NCI-H748 (cell line): Measurements from ENCODE around the gene OVAAL.

Experiments
- DNase-seq: peaks from one replicate; lab custom pipeline; 2025; ENCODE audit not compliant: unreplicated experiment; lab: John Stamatoyannopoulos, UW

Gene OVAAL

DNA sequence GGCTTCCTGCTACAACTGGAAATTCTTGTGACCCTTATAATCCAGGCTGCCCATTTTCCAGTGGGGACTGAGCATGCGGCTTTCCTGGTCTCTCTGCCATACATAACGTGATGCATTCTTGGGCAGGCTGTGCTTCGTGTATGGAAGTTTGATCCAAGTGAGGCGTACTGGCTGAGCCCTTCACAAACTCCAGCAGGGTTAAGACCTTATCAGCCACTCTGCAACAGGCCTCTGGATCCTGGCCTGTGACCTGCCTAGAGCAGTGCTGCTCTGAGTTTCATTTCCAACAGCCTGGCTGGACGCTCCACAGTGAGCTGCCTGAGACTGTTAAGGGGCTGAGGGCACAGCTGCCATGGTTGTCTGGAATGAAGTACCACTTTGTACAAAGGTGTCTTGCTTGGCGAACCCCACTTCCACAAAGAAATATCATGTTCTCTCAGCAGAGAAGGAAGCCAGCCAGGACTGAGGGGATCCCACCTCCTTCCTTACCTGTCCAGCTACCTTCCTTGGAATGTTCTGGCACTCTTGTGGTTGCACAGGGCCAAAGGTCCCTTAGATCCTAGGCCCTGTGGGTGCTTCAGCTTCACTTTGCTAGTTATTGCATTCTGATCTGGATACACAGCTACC lies 44.6 kb downstream of the OVAAL start:
- DNase-seq = no peak

- no peak for DNase-seq
These were observed 45.1 kb downstream of the OVAAL start for GRCh38 chr1:180603850-180604226.

GRCh38 chr1:180606155-180606554 lies 47.4 kb downstream of the OVAAL start:
- DNase-seq = no peak

DNA sequence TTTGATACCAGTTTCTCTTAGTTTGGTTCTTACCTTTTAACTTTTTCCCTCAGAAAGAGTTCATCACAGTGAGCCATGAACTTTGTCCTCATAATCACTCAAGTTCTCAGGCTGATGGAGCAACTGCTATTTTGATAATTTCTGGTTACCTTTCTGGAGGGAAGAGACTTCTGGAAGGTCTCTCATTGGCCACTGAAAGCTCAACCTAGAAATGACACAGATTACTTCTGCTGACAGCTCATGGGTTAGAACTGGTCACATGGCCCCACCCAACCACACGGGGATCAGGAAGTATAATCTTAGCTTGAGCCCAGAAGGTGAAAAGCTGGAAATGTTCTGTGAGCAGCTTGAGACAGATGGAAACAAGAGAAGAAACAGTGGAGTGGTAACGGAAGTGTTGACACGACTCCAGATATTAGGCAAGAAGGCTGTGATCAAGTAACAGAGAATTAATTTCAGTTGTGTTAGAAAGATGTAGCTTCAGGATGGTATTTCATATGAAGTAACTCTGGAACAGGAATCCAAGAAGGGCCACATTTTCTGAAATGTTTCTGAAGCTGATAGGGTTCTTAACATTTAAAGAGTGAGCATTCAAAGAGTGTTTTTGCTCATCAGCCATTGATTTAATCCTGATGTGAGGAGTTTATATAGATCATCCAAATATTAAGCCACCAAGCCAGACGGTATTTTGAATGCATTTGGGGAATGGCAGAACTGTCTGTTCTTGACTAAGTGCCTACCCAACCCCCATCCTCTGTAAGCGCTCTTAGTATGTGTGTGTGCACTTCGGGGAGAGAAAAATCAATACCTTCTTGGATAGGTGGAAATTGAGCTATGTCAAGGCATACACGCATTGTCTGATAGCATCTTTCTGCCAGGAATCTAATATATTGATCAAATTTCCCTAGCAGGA lies 51.1 kb downstream of the OVAAL start:
- DNase-seq = no peak

GRCh38 chr1:180610556-180611015 lies 51.8 kb downstream of the OVAAL start:
- no peak for DNase-seq

DNA sequence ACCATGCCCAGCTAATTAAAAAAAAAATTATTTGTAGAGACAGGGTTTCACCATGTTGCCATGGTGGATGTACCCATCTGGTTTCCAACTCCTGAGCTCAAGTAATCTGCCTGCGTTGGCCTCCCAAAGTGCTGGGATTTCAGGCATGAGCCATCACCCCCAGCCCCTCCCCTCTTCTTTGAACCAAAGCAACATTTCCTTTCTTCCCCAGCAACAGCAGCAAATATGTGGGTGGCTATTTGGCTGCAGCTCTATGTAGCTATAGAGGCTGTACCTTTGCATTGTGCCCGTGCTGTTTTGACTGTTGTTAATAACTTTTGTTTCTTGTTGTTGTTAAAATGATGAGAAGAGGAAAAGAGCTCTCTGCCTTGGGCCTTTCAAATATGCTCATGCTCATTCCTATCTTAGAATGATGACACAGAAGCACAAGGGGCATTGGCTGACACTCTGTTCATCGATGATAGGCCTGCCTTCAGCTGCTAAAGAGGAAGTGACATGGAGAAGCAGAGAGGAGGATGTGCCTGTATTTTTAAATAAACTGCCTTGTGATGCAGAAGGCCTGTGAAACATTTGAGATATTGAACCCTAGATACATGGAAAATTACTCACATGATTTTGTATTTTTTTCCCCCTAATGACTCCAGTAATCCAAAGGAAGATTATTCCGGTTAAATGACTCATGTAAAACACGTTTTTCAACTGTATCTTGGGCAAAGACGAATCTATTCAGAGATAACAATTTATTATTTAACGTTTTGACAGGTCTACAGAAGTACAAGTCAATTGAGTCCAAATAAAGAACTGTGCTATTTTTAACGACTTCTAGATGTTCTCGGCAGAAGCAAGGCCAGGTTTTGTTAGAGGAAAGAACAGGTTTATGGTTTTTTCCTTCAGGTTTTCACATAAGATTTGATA lies 52.5 kb downstream of the OVAAL start:
- DNase-seq = no peak

DNA sequence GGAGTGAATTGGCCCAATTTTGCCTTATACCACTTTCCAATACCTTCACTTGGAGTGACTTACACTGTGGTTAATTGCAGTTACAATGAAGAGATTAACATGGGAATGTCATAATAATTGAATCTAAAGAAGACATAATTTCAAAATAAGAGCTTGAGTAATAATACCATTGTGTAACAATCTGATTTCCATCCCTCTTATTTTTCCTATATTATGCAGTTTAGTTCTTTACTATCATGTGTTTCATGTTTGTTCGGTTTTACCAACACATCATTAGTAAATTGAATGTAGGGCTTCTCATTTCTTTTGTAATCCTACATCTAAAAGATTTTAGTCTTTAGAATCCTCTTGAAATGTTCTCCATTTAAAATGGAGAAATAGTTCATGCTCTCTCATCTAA lies 53.9 kb downstream of the OVAAL start:
- DNase-seq = no peak

- no peak for DNase-seq
These were observed 56.0 kb downstream of the OVAAL start for GRCh38 chr1:180614730-180615129.

DNA sequence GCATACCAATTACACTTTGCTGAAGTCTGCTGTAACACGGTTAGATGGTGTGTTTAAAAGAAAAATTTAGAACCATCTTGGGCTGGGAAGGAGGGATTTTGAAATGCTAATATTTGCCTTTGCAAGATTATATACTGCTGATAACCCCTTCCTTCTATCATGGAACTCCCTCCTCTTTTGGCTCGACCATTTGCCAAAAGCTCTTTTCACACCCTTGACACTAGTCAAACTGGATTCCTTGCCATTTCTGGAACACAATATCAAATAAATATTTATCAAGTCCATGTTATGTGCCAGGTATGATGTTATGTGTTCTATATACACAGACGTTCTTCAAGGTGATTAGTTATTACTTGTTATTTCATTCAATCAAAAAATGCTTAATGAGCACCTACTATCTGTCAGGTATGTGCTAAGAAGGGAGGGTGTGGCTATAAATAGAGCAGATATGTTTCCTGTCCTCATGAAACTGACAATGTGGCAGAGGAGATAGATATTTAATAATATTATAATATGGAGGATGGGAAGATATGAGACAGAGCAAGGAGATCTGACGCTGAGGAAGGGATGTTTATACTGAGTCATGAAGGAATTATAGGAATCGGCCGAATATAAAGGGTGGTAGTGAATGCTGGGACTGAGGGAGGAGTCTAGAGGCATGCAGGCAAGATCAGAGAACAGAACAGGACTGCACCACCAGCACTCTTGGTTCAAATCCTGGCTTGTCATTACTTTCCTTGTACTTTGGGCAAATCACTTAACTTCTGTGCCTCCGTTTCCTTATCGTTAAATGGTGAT lies 56.9 kb downstream of the OVAAL start:
- DNase-seq = no peak
